ENCODE data around the gene GIMAP4. TPM values are rescaled to one million over a fixed set of nuclear protein-coding genes. Genes with fewer than 3 reads are reported as not detected.

The GIMAP4 gene
- total RNA-seq, 1 donor from 2014 or later: 25.6 TPM

Other genes starting within 250 kb of the GIMAP4 start
- gene LRRC61, start 244.0 kb upstream of the GIMAP4 start, total RNA-seq: 5.7 TPM
- 1.6 TPM for gene ACTR3C, start 243.8 kb upstream of the GIMAP4 start, total RNA-seq
- gene RARRES2, start 225.8 kb upstream of the GIMAP4 start, total RNA-seq: 54.3 TPM
- 31.3 TPM for gene REPIN1, start 198.6 kb upstream of the GIMAP4 start, total RNA-seq
- 6.8 TPM for gene ZNF775, start 188.1 kb upstream of the GIMAP4 start, total RNA-seq
- 12.0 TPM for gene GIMAP8, start 116.8 kb upstream of the GIMAP4 start, total RNA-seq
- gene GIMAP7, start 52.5 kb upstream of the GIMAP4 start, total RNA-seq: 4.2 TPM
- gene GIMAP6, start 65.0 kb downstream of the GIMAP4 start, total RNA-seq: 15.7 TPM
- 9.4 TPM for gene GIMAP2, start 118.3 kb downstream of the GIMAP4 start, total RNA-seq
- 1.0 TPM for gene GIMAP1, start 149.2 kb downstream of the GIMAP4 start, total RNA-seq
- 21.4 TPM for gene GIMAP5, start 170.0 kb downstream of the GIMAP4 start, total RNA-seq
- gene TMEM176B, start 233.0 kb downstream of the GIMAP4 start, total RNA-seq: 18.3 TPM
- 11.0 TPM for gene TMEM176A, start 233.4 kb downstream of the GIMAP4 start, total RNA-seq

All from skeletal muscle tissue (tissue), 1 donor.